Measurements from ENCODE around the gene CXCL11.

- TF ChIP-seq CTCF (IDR thresholded peaks at IDR 0.05) (no peak), EP300 (IDR thresholded peaks at IDR 0.05) (no peak), POLR2A (IDR thresholded peaks at IDR 0.05) (no peak)
Measured at GRCh38 chr4:75997946-75998345, 37.9 kb downstream of the CXCL11 start.
